Osteoblast (primary cell): Measurements from ENCODE around the gene MAP3K7. TPM values are rescaled to one million over a fixed set of nuclear protein-coding genes. Genes with fewer than 3 reads are reported as not detected.

ENCODE experiments used
- DNase-seq: peaks from one replicate; pipeline ENCODE4 v3.0.0; 2011; ENCODE audit warnings: low spot score, mixed read lengths; ENCODE audit not compliant: insufficient read length; ENCODE audit errors: missing footprints
- H2AFZ ChIP-seq: 2 replicates; pipeline ENCODE4 v1.6.0; 2011; ENCODE audit warnings: mild to moderate bottlenecking, low read length
- H3K27ac ChIP-seq: 2 replicates; pipeline ENCODE4 v1.5.1; 2011; ENCODE audit warnings: mild to moderate bottlenecking, low read depth, low read length, moderate library complexity
- H3K27me3 ChIP-seq: 2 replicates; pipeline ENCODE4 v1.6.0; 2012; ENCODE audit warnings: mild to moderate bottlenecking, control low read depth, inconsistent platforms, low read length, moderate library complexity; ENCODE audit not compliant: insufficient read depth
- H3K36me3 ChIP-seq: 2 replicates; pipeline ENCODE4 v1.5.1; 2011; ENCODE audit warnings: mild to moderate bottlenecking, low read length, control low read depth, moderate library complexity; ENCODE audit not compliant: insufficient read depth
- H3K4me1 ChIP-seq: 2 replicates; pipeline ENCODE4 v1.5.1; 2011; ENCODE audit warnings: mild to moderate bottlenecking, low read length, control low read depth, moderate library complexity; ENCODE audit not compliant: insufficient read depth
- H3K4me2 ChIP-seq: 2 replicates; pipeline ENCODE4 v1.6.0; 2011; ENCODE audit warnings: mild to moderate bottlenecking, low read length; ENCODE audit not compliant: insufficient read depth
- H3K4me3 ChIP-seq: fragments of 200-600 bp; sonication (generic); 3 replicates; pipeline ENCODE4 v1.5.1; 2012; ENCODE audit warnings: mild to moderate bottlenecking, low read length, inconsistent platforms; ENCODE audit not compliant: insufficient read depth
- H3K79me2 ChIP-seq: 2 replicates; pipeline ENCODE4 v1.6.0; 2012; ENCODE audit warnings: mild to moderate bottlenecking, low read length, control low read depth, inconsistent platforms; ENCODE audit not compliant: insufficient read depth
- H3K9me3 ChIP-seq: 2 replicates; pipeline ENCODE4 v1.5.1; 2011; ENCODE audit warnings: low read depth, low read length, control low read depth
- H4K20me1 ChIP-seq: 2 replicates; pipeline ENCODE4 v1.6.0; 2012; ENCODE audit warnings: mild to moderate bottlenecking, low read length, control low read depth; ENCODE audit not compliant: insufficient read depth
- total RNA-seq: library from RNA; depleted of rRNA; stranded (reverse); fragments of >200 nt; gene quantifications from 2 replicates; pipeline ENCODE4 v1.2.3, GENCODE V29; 2012
- TF ChIP-seq, protein P1 (sequence below): IDR thresholded peaks from 2 replicates; pipeline ENCODE4 v1.5.1; 2011; ENCODE audit warnings: mild to moderate bottlenecking, low read depth, low read length, moderate library complexity; ENCODE audit errors: extremely low read depth

Gene MAP3K7
- total RNA-seq, 1 donor = 38.4 TPM

- Histone ChIP-seq H2AFZ (no peak overlapping the region), H3K4me2 (no peak overlapping the region), H3K4me1 (no peaks in the 10 kb centered on the region), H3K9me3 (no peaks in the 10 kb centered on the region), H3K4me3 (no peak overlapping the region), H3K27ac (no peak overlapping the region), H3K36me3 (peaks cover 55% of the 10 kb centered on the region), H3K27me3 (no peaks in the 10 kb centered on the region), H3K79me2 (no peaks in the 10 kb centered on the region), H4K20me1 (no peaks in the 10 kb centered on the region)
- TF ChIP-seq, protein P1, sequence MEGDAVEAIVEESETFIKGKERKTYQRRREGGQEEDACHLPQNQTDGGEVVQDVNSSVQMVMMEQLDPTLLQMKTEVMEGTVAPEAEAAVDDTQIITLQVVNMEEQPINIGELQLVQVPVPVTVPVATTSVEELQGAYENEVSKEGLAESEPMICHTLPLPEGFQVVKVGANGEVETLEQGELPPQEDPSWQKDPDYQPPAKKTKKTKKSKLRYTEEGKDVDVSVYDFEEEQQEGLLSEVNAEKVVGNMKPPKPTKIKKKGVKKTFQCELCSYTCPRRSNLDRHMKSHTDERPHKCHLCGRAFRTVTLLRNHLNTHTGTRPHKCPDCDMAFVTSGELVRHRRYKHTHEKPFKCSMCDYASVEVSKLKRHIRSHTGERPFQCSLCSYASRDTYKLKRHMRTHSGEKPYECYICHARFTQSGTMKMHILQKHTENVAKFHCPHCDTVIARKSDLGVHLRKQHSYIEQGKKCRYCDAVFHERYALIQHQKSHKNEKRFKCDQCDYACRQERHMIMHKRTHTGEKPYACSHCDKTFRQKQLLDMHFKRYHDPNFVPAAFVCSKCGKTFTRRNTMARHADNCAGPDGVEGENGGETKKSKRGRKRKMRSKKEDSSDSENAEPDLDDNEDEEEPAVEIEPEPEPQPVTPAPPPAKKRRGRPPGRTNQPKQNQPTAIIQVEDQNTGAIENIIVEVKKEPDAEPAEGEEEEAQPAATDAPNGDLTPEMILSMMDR = no peak
- DNase-seq = no peak
Observed at GRCh38 chr6:90544741-90545140, 42.1 kb downstream of the MAP3K7 start.

GRCh38 chr6:90544081-90544480, 42.8 kb downstream of the MAP3K7 start:
- Histone ChIP-seq H4K20me1 (no peaks in the 10 kb centered on the region), H3K9me3 (no peaks in the 10 kb centered on the region), H3K4me1 (no peaks in the 10 kb centered on the region), H3K79me2 (no peaks in the 10 kb centered on the region), H2AFZ (no peak overlapping the region), H3K4me3 (no peak overlapping the region), H3K36me3 (peaks cover 55% of the 10 kb centered on the region), H3K4me2 (no peak overlapping the region), H3K27me3 (no peaks in the 10 kb centered on the region), H3K27ac (no peak overlapping the region)
- TF ChIP-seq, protein P1 = no peak
- no peak for DNase-seq

DNA sequence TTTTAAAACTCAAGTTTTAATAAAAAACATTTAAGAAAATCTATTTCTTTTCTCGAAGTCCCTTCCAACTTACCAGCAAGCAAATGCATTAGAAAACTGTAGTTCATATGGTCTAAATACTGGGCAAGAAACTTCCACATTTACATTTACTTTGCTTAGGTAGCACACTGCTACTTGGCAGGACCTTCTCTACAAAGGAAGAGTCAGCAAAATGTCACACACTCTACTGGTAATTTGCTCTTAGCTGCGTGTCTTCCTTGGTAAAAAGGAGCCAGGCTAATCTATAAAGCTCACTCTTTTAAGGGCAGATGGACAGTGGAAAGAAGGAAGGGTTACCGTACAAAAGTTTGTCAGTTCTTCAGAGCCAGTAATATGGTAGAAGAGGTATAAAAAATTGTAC, 45.7 kb downstream of the MAP3K7 start:
- Histone ChIP-seq H3K79me2 (peaks cover 2% of the 10 kb centered on the region), H3K4me3 (no peak overlapping the region), H3K36me3 (peaks cover 41% of the 10 kb centered on the region), H3K4me2 (no peak overlapping the region), H3K27ac (no peak overlapping the region), H4K20me1 (no peaks in the 10 kb centered on the region), H3K27me3 (no peaks in the 10 kb centered on the region), H3K9me3 (no peaks in the 10 kb centered on the region), H3K4me1 (peaks cover 21% of the 10 kb centered on the region), H2AFZ (no peak overlapping the region)
- TF ChIP-seq, protein P1 = no peak
- no peak for DNase-seq

GRCh38 chr6:90538278-90539046, 48.4 kb downstream of the MAP3K7 start:
- H3K9me3 ChIP-seq = no peaks in the 10 kb centered on the region
- H3K4me1 ChIP-seq = peaks cover 21% of the 10 kb centered on the region
- no peaks in the 10 kb centered on the region for H3K27me3 ChIP-seq
- no peak overlapping the region for H3K27ac ChIP-seq
- TF ChIP-seq, protein P1 = no peak
- H4K20me1 ChIP-seq = no peaks in the 10 kb centered on the region
- peaks cover 2% of the 10 kb centered on the region for H3K79me2 ChIP-seq
- no peak overlapping the region for H3K4me2 ChIP-seq
- H2AFZ ChIP-seq = no peak overlapping the region
- H3K36me3 ChIP-seq = peaks cover 37% of the 10 kb centered on the region
- DNase-seq = no peak
- no peak overlapping the region for H3K4me3 ChIP-seq
